NCI-H146 (cell line): ENCODE data around the gene LYL1.

Source experiments
- DNase-seq: peaks from one replicate; lab custom pipeline; 2025; lab: John Stamatoyannopoulos, UW

The LYL1 gene

DNA sequence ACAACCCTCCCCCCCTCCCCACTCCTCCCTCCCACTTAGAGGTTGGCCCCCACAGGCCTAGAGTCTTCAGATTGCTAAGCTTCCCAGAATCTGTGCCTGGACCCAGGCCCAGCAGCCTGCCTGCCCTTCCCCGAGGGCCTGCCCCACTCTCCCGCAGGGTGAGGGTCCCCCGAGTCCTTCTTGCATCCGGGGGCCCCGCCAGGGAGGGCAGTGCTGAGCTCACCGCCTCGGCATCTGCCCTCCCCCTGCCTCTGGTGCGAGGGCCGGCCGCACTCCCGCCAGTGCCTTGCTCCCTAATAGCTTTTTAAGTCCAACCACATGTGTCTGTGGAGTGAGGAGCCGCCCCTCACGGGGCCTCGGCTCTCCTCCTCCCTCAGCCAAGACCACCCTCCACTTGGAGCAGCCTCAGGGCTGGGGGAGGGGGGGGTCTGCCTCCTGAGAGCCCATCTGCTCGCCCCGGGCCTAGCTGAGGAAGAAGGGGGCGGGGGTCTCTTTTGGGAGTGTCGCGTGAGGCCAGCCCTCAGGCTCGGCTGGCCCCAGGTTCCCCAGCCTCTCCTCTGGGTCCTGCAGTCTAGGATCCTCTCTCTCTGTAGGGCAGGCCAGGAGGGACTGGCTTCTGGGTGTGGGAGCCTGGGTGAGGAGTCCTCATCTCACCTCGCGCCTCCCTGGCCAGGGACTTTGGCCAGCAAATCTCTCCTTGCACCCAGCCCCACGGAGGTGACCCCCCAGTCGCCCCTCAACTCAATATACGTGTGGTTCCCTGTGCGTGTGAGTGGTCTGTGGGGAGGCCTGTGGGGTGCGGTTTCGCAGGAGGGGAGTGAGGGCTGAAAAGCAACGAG, 47.2 kb downstream of the LYL1 start:
- DNase-seq, result no peak

DNA sequence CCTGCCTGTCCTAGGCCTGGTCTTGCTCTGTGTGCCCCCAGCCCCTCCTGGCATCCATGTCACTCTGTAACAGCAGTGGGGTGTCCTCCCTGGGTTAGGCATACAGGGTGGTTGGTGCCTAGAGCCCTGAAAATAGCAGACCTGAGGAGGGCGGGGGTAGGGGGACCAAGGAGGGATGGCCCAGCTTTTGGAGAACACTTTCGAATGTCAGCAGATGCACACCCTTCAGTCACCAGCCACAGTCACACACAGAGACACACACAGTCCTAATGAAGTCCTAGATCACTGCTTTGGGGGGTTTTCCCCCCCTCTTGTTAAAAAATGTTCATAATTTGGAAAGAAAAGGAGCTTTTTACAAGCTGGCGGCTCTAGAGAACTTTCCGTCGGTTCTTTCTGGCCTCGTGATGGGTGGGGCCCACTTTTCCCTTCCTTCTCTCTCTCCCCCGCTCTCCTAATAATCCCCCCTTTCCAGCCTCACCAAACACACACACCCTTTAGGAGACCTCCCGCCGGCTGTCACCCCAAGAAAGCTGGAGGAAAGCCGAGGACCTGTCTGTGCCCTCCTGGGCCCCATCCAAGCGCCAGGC, 47.9 kb downstream of the LYL1 start:
- no peak for DNase-seq

DNA sequence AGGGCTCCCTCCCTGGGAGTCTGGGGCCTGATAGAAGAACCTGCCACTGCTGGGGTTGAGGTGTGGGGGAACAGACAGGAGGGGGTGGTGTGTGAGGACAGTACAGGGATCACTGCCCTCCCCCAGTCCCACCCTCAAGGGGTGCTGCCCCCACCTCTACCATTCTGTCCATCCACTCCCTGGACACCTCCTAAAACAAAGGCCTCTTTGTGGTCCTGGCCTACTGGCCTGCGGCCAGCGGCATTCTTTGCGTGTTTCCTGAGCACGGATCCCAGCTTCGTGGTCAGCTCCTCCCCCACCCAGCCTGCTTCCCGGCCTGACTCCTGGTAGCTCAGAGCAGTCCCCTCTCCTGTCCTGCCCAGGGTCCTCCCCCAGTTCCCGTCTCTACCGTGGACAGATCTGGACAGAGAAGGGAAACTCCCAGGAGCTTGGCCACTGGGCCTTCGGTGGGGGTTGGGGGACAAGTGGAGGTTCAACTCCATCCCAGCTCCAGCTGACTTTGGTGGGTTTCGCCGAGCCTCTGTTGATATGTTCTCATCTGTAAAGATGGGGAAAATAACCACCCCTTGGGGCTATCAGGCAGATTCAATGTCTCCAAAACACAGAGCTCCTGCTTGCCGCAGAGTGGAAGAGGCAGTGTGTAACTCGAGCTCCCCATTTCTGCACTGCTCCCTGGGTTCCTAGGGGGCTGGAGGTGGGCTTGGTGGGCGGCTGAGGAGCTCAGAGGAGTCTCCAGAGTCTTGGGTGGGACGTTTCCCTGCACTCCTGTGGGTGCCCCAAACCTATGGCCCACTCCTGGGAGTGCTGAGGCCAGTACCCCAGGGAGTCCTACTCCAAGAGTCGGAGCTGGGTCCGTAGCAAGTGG, 48.7 kb downstream of the LYL1 start:
- no peak for DNase-seq

DNA sequence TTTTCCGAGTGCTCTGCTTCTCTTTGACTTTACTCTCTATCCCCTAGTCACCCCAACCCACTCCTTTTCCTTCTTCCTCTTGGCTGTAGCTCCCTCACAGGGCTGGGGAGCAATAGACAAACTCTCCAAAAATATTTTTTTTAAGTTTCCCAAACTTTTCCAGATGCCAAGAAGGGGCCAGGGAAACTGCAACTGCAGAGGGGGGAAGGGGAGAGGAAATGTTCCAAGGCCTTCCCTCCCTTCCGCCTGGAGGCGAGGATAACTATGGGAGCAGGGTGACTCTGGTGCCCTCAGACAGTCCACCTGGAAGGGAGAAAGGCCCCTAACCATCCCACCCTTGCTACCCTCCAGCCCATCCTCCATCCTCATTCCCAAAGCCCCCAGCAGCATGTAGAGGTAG, 49.4 kb downstream of the LYL1 start:
- DNase-seq, result no peak

DNA sequence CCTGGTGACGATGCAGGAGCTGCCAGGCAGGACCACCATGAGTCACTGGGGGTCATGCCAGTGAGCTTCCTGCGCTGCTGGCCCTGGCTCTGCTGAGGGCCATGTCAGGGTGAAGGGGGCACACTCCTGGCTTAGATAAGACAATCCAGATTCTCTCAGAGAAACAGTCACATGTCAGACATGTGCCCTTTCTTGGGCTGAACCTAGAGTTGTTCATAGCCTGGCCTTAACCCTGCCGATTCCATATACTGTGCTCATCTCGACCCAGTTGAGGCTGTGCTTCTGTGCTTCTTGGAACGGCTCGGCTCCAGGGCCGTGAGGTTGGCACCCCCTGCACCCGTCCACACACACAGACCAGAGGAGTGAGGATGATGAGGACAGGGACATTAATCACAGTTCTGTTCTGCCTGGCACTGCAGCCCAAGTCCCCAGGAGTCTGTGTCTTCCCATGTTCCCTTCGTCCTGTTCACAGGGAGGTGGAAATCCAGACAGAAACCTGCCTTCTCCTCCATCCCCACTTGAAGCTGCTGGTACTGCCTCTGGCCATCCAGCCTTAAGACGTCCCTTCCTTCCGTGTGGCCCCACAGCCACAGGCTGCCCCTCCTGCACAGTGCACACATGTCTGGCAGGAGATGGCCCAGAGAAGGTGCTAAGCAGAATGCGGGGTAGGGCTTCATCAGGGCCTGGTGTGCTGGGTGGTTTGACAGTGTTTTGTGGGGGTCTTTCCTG, 50.0 kb downstream of the LYL1 start:
- DNase-seq, result no peak

DNA sequence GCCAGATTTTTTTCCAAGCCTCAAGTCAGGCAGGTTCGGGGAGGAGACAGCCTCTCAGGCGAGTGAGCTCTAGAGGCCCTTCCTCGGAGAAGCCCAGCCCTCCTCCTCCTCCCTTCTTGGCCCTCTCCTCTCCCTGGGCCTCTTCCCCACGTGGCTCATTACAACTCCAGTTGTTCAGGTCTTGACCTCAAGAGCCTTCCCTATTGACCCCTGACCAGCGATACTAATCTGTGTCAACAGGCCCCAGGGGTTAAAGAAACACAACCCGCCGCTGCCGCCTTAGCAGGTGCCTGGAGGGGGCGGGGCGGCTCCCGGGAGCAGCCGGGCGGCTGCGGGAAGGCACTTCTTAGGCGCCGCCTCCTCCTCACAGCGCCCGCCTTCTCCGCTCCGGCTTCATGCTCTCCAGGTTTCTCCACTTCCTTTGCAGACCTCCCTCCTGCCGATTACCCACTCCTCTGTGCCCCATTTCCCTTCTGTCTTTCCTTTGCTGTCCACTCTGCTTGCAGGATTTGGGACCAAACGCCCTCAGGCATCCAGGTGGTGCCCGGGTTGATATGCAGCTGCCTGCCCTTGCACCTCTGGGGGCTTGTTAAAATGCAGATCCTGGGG, 51.0 kb downstream of the LYL1 start:
- DNase-seq, result peak; percentile 86

DNA sequence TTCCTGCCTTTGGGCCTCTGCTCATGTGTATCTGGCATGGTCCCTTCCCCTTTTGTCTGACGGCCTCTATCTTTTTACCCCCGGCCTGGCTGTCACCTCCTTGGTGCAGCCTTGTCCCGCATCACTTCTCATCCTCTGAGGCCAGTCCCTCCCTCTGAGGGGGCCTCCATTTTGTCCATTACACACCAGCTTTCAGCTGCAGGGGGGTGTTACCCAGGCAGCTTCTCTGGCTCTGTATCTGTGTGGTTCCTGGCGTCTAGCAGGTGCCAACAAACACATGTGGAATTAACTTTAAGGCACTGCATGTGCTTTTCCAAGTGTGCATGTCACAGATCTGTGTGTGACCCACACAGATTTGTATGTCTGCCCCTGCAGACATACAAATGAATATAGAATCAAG, 52.4 kb downstream of the LYL1 start:
- DNase-seq, result no peak
